Stomach smooth muscle (tissue), 2 donors: ENCODE measurements around the gene RFX2.
"Not testable (repeated sequence)": the region's sequence is repeated elsewhere in the genome, so short reads cannot be mapped to it uniquely, and the experiment has no call there.

Source experiments
- H3K27ac ChIP-seq: one replicate; pipeline ENCODE4 v1.7.0; 2013; ENCODE audit warnings: mild to moderate bottlenecking, low read length, inconsistent platforms
- H3K27me3 ChIP-seq, 2 donors: one replicate each; pipeline ENCODE4 v1.7.0; 2013; ENCODE audit warnings: low read length in 2 of 2; ENCODE audit not compliant: insufficient read depth in 2 of 2, control insufficient read depth in 1 of 2
- H3K36me3 ChIP-seq, 2 donors: one replicate each; pipeline ENCODE4 v1.7.0; 2013; ENCODE audit warnings: low read length in 2 of 2; ENCODE audit not compliant: control insufficient read depth in 2 of 2, insufficient read depth in 2 of 2
- H3K4me1 ChIP-seq: one replicate; pipeline ENCODE4 v1.7.0; 2013; ENCODE audit warnings: low read length; ENCODE audit not compliant: control insufficient read depth, insufficient read depth
- H3K4me3 ChIP-seq, 2 donors: one replicate each; pipeline ENCODE4 v1.7.0; 2013; ENCODE audit warnings: low read length in 2 of 2
- H3K9ac ChIP-seq, 2 donors: one replicate each; pipeline ENCODE4 v1.7.0; 2013; ENCODE audit warnings: low read length in 2 of 2, mild to moderate bottlenecking in 1 of 2
- H3K9me3 ChIP-seq, 2 donors: one replicate each; pipeline ENCODE4 v1.7.0; 2013; ENCODE audit warnings: low read length in 2 of 2; ENCODE audit not compliant: control insufficient read depth in 2 of 2
- donor health status: healthy.
- donor health status: Pancreatic carcinoma.

The RFX2 gene

GRCh38 chr19:6011206-6011605 is 99.1 kb downstream of the RFX2 start:
- H3K36me3 ChIP-seq, result peaks cover 37 to 49% of the 10 kb centered on the region in 2 donors
- no peak overlapping the region for H3K4me3 ChIP-seq

DNA sequence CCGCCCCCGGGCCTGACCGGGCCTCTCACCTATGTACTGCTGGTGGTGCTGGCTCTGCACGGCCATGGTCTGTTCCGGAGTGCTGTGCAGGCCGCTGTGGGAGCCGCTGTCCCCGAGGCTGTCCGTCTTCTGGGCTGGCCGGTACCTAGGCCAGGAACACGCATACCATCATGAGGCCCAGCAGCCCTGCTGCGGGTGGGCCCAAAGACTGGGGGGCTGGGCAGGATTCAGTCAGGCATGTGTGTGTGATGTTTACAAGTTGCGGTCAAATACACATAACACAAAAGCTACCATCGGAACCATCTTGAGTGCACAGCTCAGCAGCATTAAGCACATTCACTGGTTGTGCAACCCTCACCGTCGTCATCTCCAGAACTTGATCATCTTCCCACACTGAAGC is 100.2 kb downstream of the RFX2 start:
- Histone ChIP-seq H3K4me1 (no peaks in the 10 kb centered on the region), H3K27ac (no peak overlapping the region), H3K9me3 (no peaks in the 10 kb centered on the region), H3K4me3 (no peak overlapping the region), H3K27me3 (no peaks in the 10 kb centered on the region), H3K36me3 (peaks cover 47 to 56% of the 10 kb centered on the region in 2 donors), H3K9ac (no peak overlapping the region)

More at GRCh38 chr19:6011206-6011605, 99.1 kb downstream of the RFX2 start:
- Histone ChIP-seq H3K9ac (no peak overlapping the region), H3K27me3 (no peaks in the 10 kb centered on the region), H3K27ac (no peak overlapping the region), H3K9me3 (no peaks in the 10 kb centered on the region), H3K4me1 (no peaks in the 10 kb centered on the region)

GRCh38 chr19:6007866-6008265 is 102.4 kb downstream of the RFX2 start:
- H3K27me3 ChIP-seq, result no peaks in the 10 kb centered on the region
- no peak overlapping the region for H3K9ac ChIP-seq
- no peaks in the 10 kb centered on the region for H3K4me1 ChIP-seq
- H3K36me3 ChIP-seq, result peaks cover 59 to 62% of the 10 kb centered on the region in 2 donors
- no peaks in the 10 kb centered on the region for H3K9me3 ChIP-seq
- H3K4me3 ChIP-seq, result no peak overlapping the region
- no peak overlapping the region for H3K27ac ChIP-seq

GRCh38 chr19:6006896-6007295 is 103.4 kb downstream of the RFX2 start:
- no peaks in the 10 kb centered on the region for H3K27me3 ChIP-seq
- H3K4me1 ChIP-seq, result no peaks in the 10 kb centered on the region
- no peak overlapping the region for H3K4me3 ChIP-seq
- H3K9me3 ChIP-seq, result no peaks in the 10 kb centered on the region
- peaks cover 58 to 64% of the 10 kb centered on the region in 2 donors for H3K36me3 ChIP-seq
- H3K9ac ChIP-seq, result no peak overlapping the region
- H3K27ac ChIP-seq, result no peak overlapping the region

DNA sequence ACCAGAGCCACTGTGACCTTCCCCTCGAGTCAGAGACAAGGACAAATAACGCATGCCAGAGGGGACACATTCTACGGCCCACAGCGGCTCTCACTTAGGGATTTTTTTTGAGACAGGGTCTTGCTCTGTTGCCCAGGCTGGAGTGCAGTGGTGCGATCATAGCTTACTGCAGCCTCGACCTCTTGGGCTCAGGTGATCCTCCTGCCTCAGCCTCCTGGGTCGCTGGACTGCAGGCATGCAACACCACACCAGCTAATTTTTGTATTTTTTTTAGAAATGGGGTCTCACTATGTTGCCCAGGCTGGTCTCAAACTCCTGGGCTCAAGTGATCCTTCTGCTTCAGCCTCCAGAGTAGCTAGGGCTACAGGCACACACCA is 104.2 kb downstream of the RFX2 start:
- H3K27ac ChIP-seq, H3K9ac ChIP-seq: not testable (repeated sequence)
- H3K36me3 ChIP-seq, result peaks cover 58 to 63% of the 10 kb centered on the region in 2 donors

DNA sequence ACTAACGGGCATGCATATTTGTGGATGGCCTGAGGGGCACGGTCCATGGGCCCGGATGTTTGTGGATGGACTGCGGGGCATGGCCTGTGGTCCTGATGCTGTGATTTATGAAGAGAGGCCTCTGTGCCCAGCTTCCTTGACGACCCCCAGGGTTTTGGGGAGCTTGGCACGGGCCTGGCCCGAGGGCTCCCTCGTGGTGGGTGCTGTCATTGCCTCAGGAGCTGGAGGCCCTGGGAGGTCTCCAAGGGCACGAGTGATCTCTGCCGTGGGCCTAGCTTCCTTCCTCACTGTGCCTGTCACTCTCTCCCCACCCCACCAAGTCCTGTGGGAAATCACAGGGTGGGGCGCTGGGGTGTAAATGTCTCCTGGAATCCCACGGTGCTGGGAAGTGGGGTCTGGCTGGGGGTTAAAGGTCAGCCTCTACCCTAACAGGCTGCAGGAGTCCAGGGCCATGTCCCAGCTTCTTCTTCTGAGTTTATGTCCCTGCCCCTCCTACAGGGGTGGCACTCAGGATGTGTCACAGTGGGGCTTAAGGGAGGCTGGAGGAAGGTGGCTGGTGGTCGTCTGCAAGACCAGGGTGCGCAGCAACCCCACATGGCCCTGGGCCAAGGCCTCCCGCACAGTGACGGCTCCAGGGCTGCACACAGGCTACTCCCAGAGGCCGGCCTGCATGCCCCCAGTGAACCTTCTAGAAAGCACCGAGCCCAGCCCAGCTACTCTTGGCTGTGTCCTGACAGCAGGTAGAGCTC is 104.8 kb downstream of the RFX2 start:
- H3K27me3 ChIP-seq, result no peaks in the 10 kb centered on the region
- no peak overlapping the region for H3K27ac ChIP-seq
- peaks cover 64 to 68% of the 10 kb centered on the region in 2 donors for H3K36me3 ChIP-seq
- H3K9ac ChIP-seq, result no peak overlapping the region
- H3K4me3 ChIP-seq, result no peak overlapping the region
- H3K9me3 ChIP-seq, result no peaks in the 10 kb centered on the region
- H3K4me1 ChIP-seq, result no peaks in the 10 kb centered on the region

More for the DNA sequence above, 104.2 kb downstream of the RFX2 start:
- H3K4me1 ChIP-seq, H3K27me3 ChIP-seq, H3K4me3 ChIP-seq, H3K9me3 ChIP-seq: not testable (repeated sequence)

- Histone ChIP-seq H3K9ac (no peak overlapping the region), H3K27me3 (no peaks in the 10 kb centered on the region), H3K4me3 (no peak overlapping the region), H3K4me1 (no peaks in the 10 kb centered on the region), H3K27ac (no peak overlapping the region), H3K36me3 (peaks cover 69 to 73% of the 10 kb centered on the region in 2 donors), H3K9me3 (no peaks in the 10 kb centered on the region)
Observed at GRCh38 chr19:6003976-6004375, 106.3 kb downstream of the RFX2 start.

- Histone ChIP-seq H3K9me3 (no peaks in the 10 kb centered on the region), H3K4me1 (no peaks in the 10 kb centered on the region), H3K27me3 (no peaks in the 10 kb centered on the region), H3K27ac (no peak overlapping the region), H3K36me3 (peaks cover 69 to 71% of the 10 kb centered on the region in 2 donors), H3K4me3 (no peak overlapping the region), H3K9ac (no peak overlapping the region)
Observed at GRCh38 chr19:6002591-6002990, 107.7 kb downstream of the RFX2 start.

GRCh38 chr19:6000228-6000847 is 110.0 kb downstream of the RFX2 start:
- Histone ChIP-seq H3K27ac (no peak overlapping the region), H3K36me3 (peaks cover 69 to 71% of the 10 kb centered on the region in 2 donors)

DNA sequence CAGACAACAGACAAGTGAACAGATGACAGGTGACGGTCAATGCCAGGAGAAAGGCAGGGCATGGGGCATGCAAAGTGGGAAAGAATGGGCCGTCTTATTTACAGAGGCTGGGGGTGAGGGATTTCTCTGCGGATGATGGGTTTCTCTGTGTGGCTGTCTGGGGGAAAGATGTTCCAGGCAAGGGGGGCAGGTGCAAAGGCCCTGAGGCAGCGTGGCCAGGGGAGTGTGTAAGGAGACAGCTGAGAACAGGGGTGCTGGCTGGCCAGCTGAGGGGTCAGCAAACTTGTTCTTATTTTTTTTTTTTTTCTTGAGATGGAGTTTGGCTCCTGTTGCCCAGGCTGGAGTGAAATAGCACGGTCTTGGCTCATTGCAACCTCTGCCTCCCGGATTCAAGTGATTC is 110.6 kb downstream of the RFX2 start:
- Histone ChIP-seq H3K9me3 (no peaks in the 10 kb centered on the region), H3K27ac (no peak overlapping the region), H3K36me3 (peaks cover 66 to 68% of the 10 kb centered on the region in 2 donors), H3K4me3 (no peak overlapping the region), H3K27me3 (no peaks in the 10 kb centered on the region), H3K9ac (no peak overlapping the region), H3K4me1 (peaks cover 3% of the 10 kb centered on the region)

More at GRCh38 chr19:6000228-6000847, 110.0 kb downstream of the RFX2 start:
- no peak overlapping the region for H3K9ac ChIP-seq
- H3K4me3 ChIP-seq, result no peak overlapping the region
- no peaks in the 10 kb centered on the region for H3K9me3 ChIP-seq
- H3K27me3 ChIP-seq, result no peaks in the 10 kb centered on the region
- H3K4me1 ChIP-seq, result no peaks in the 10 kb centered on the region

DNA sequence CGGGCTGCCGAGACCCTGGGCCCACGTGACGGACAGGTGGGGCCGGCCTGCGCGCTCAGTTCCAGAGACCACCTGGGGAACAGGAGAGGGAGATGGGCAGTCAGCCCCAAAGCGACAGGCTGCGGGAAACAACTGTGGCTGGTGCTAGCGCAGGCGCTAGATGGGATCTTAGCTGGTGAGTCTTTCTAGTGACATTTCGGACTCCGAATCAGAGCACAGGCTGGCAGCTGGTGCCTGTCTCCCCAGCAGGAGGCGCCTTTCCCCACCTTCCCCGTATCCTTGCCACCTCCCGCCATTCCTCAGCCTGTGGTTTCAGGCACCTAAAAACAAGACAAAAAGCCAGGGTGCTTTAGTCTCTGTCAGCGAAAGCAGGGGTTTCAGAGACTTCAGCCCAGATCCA is 112.9 kb downstream of the RFX2 start:
- Histone ChIP-seq H3K27me3 (no peaks in the 10 kb centered on the region), H3K27ac (no peak overlapping the region), H3K4me3 (no peak overlapping the region), H3K9ac (no peak overlapping the region), H3K9me3 (no peaks in the 10 kb centered on the region), H3K36me3 (peaks cover 49 to 50% of the 10 kb centered on the region in 2 donors), H3K4me1 (peaks cover 24% of the 10 kb centered on the region)
